ENCODE results near the gene PHF12. TPM values are rescaled to one million over a fixed set of nuclear protein-coding genes. Genes with fewer than 3 reads are reported as not detected.
"Not testable (repeated sequence)": the region's sequence is repeated elsewhere in the genome, so short reads cannot be mapped to it uniquely, and the experiment has no call there.

The PHF12 gene
- total and polyA plus RNA-seq, 2 of the 13 experiments (the other 11 are each of a cell fraction or from before 2014, with no cell fraction given): 9.8 to 17.1 TPM

GRCh38 chr17:28893248-28894183, 57.8 kb downstream of the PHF12 start:
- H2AFZ ChIP-seq (ENCODE audit: low read length); H3K4me3 ChIP-seq (replicated peaks in 1 of 3; ENCODE audit: insufficient read depth in 1 of 3, low read depth in 2 of 3, low read length in 3 of 3); CTCF ChIA-PET (ENCODE audit: low intra/inter-chr PET ratio, low total read pairs); H3K27me3 ChIP-seq (ENCODE audit: control insufficient read depth in 1 of 2, insufficient read depth in 2 of 2, low read length in 2 of 2); DNase-seq (ENCODE audit: low spot score); ATAC-seq; BruUV-seq (replicated peaks); H3K9ac ChIP-seq (ENCODE audit: insufficient read depth, low read depth, low read length); H3K36me3 ChIP-seq (replicated peaks in 1 of 2; ENCODE audit: control insufficient read depth in 1 of 2, insufficient read depth in 2 of 2, low read length in 2 of 2); H3K9me3 ChIP-seq (ENCODE audit: low read length); H3K27ac ChIP-seq (ENCODE audit: extremely low read length, insufficient read depth, low read length); intact Hi-C loops (cut with micrococcal nuclease; ENCODE audit: unreplicated experiment); H3K4me2 ChIP-seq (ENCODE audit: low read depth, low read length); H4K20me1 ChIP-seq (ENCODE audit: insufficient read depth, low read length): not testable (repeated sequence)
- peaks cover 22% of the 10 kb centered on the region for H3K79me2 ChIP-seq (ENCODE audit: insufficient read depth, low read length)
- TF ChIP-seq CEBPG (CRISPR knock-in tag; IDR thresholded peaks at IDR 0.05) (peak; percentile 55; the same call in 1 of the 2 replicates), ZNF256 (CRISPR knock-in tag; conservative IDR thresholded peaks at IDR 0.05) (peak; percentile 96)
- peak; percentile 26 for FAIRE-seq
- POLR2A ChIA-PET: interaction anchor here (0.8 to 1.9 kb wide), 4 partner anchors 14 to 167 kb away, joined by 3 to 6 read pairs (median 4); partner anchors contain the start of gene NEK8
- H3K4me1 ChIP-seq (ENCODE audit: insufficient read depth, low read length): peaks cover 37% of the 10 kb centered on the region
- 80% methylated on average over 16 of the region's 16 CpGs for WGBS (ENCODE audit: low lambda C conversion rate)
- in situ Hi-C loops (cut with HindIII; ENCODE audit: extremely low pct_ligation_motif_present, low pct_unique_long_range_greater_than_20kb): loop anchor here (25.0 kb wide), 1 partner anchor 256 kb away; the partner anchor contains the start of gene BLTP2

DNA sequence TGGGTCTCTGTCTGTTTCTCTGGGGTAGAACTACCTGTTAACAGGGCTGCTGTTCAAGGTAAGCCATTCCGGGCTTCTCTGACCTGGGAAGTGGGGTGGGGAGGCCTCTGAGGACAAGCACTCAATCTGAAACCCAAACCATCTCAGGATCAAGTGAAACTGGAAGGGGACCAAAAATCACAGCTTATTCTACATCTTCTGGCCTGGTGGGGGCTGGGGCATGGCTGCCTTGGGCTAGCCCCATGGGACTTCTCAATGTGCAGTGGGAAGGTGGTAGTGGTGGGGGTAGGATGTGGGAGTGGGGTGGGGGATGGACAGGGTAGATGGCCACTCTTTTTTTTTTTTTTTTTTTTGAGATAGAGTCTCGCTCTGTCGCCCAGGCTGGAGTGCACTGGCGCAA, 59.3 kb downstream of the PHF12 start:
- Histone ChIP-seq H3K36me3 (replicated peaks in 1 of 2; ENCODE audit: control insufficient read depth in 1 of 2, insufficient read depth in 2 of 2, low read length in 2 of 2) (peaks cover 0 to 2% of the 10 kb centered on the region in 2 experiments; a peak in 2 of 5 replicates), H3K4me3 (replicated peaks in 1 of 3; ENCODE audit: insufficient read depth in 1 of 3, low read depth in 2 of 3, low read length in 3 of 3) (no peak overlapping the region), H3K4me1 (ENCODE audit: insufficient read depth, low read length) (peaks cover 30% of the 10 kb centered on the region), H3K4me2 (ENCODE audit: low read depth, low read length) (no peak overlapping the region), H3K27ac (ENCODE audit: extremely low read length, insufficient read depth, low read length) (no peak overlapping the region), H3K9ac (ENCODE audit: insufficient read depth, low read depth, low read length) (no peak overlapping the region), H3K79me2 (ENCODE audit: insufficient read depth, low read length) (peaks cover 22% of the 10 kb centered on the region), H2AFZ (ENCODE audit: low read length) (no peak overlapping the region), H3K9me3 (ENCODE audit: low read length) (no peaks in the 10 kb centered on the region), H4K20me1 (ENCODE audit: insufficient read depth, low read length) (no peaks in the 10 kb centered on the region; the same call in none of the 2 replicates), H3K27me3 (ENCODE audit: control insufficient read depth in 1 of 2, insufficient read depth in 2 of 2, low read length in 2 of 2) (no peaks in the 10 kb centered on the region)
- no TSS peak for BruUV-seq (replicated peaks)
- 100% methylated on average over 4 of the region's 4 CpGs for WGBS (ENCODE audit: low lambda C conversion rate)
- FAIRE-seq (no peak), ATAC-seq (no peak), DNase-seq (ENCODE audit: low spot score) (no peak)
- intact Hi-C loops (cut with micrococcal nuclease; ENCODE audit: unreplicated experiment) (no loop called here), in situ Hi-C loops (cut with HindIII; ENCODE audit: extremely low pct_ligation_motif_present, low pct_unique_long_range_greater_than_20kb) (loop anchor here (25.0 kb wide), 1 partner anchor 255 kb away; the partner anchor contains the start of gene BLTP2)
- ChIA-PET POLR2A (interaction anchor here (1.4 kb wide), 1 partner anchor 9 kb away, joined by 5 read pairs; no protein-coding TSS in a partner anchor), CTCF (ENCODE audit: low intra/inter-chr PET ratio, low total read pairs) (no interaction called here)
- no peak for TF ChIP-seq ZNF335 (CRISPR knock-in tag; IDR thresholded peaks at IDR 0.05)
- TF ChIP-seq, protein P1, sequence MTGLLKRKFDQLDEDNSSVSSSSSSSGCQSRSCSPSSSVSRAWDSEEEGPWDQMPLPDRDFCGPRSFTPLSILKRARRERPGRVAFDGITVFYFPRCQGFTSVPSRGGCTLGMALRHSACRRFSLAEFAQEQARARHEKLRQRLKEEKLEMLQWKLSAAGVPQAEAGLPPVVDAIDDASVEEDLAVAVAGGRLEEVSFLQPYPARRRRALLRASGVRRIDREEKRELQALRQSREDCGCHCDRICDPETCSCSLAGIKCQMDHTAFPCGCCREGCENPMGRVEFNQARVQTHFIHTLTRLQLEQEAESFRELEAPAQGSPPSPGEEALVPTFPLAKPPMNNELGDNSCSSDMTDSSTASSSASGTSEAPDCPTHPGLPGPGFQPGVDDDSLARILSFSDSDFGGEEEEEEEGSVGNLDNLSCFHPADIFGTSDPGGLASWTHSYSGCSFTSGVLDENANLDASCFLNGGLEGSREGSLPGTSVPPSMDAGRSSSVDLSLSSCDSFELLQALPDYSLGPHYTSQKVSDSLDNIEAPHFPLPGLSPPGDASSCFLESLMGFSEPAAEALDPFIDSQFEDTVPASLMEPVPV (CRISPR knock-in tag; IDR thresholded peaks at IDR 0.05): no peak
- TF ChIP-seq NONO (IDR thresholded peaks at IDR 0.05): no peak
- TF ChIP-seq NONO (CRISPR knock-in tag; conservative IDR thresholded peaks at IDR 0.05): no peak
- TF ChIP-seq ZNF629 (CRISPR knock-in tag; conservative IDR thresholded peaks at IDR 0.05): no peak
- no peak for TF ChIP-seq CERS6 (CRISPR knock-in tag; IDR thresholded peaks at IDR 0.05)
- no peak for TF ChIP-seq ZNF530 (CRISPR knock-in tag; IDR thresholded peaks at IDR 0.05; ENCODE audit: low read depth)
